H1 (cell line): Measurements from ENCODE around the gene BAIAP2. TPM values are rescaled to one million over a fixed set of nuclear protein-coding genes. Genes with fewer than 3 reads are reported as not detected.

ENCODE experiments used
- CTCF ChIA-PET: fragments of 300-600 bp; sonication (Branson Sonifier 250); formaldehyde crosslinking; loops from one replicate; lab custom pipeline; 2021; ENCODE audit not compliant: partially characterized antibody; lab: Charles Lee
- POLR2A ChIA-PET: fragments of 300-600 bp; sonication (Branson Sonifier 250); formaldehyde crosslinking; loops from one replicate; lab custom pipeline; 2021; ENCODE audit warnings: inconsistent platforms; ENCODE audit not compliant: partially characterized antibody; lab: Charles Lee
- DNase-seq, 2 experiments: peaks; one replicate each; pipeline versions ENCODE4 v3.0.0 to v3.0.0-alpha.2; 2010 to 2022; ENCODE audit warnings: low spot score in 2 of 2, low read depth in 1 of 2, mixed read lengths in 1 of 2
- FAIRE-seq: peaks from 2 replicates; lab custom pipeline; 2011; peaks lifted over from hg19 to GRCh38; lab: Jason Lieb, UNC
- H2AFZ ChIP-seq: 2 replicates; pipeline ENCODE4 v1.8.1; 2012; ENCODE audit warnings: low read length, inconsistent platforms
- H2AK5ac ChIP-seq: 2 replicates; pipeline ENCODE4 v1.6.1; 2013; ENCODE audit warnings: low read depth, low read length
- H2BK120ac ChIP-seq: replicated peaks from 2 replicates; pipeline ENCODE3; 2013; ENCODE audit warnings: low read depth, low read length, inconsistent platforms
- H2BK12ac ChIP-seq: 2 replicates; pipeline ENCODE4 v1.6.1; 2013; ENCODE audit warnings: low read depth, low read length
- H2BK15ac ChIP-seq: 2 replicates; pipeline ENCODE4 v1.6.1; 2013; ENCODE audit warnings: low read length
- H2BK20ac ChIP-seq: 2 replicates; pipeline ENCODE4 v1.6.1; 2013; ENCODE audit warnings: low read length
- H2BK5ac ChIP-seq: 2 replicates; pipeline ENCODE4 v1.6.1; 2013; ENCODE audit warnings: low read depth, low read length
- H3K14ac ChIP-seq: 2 replicates; pipeline ENCODE4 v1.6.1; 2013; ENCODE audit warnings: inconsistent platforms; ENCODE audit not compliant: insufficient read length
- H3K18ac ChIP-seq: 2 replicates; pipeline ENCODE4 v1.6.1; 2013; ENCODE audit warnings: low read length; ENCODE audit errors: extremely low read depth
- H3K23ac ChIP-seq: 2 replicates; pipeline ENCODE4 v1.6.1; 2013; ENCODE audit warnings: inconsistent platforms; ENCODE audit not compliant: insufficient read length
- H3K23me2 ChIP-seq: 2 replicates; pipeline ENCODE4 v1.6.1; 2013; ENCODE audit warnings: low read depth, low read length
- H3K27ac ChIP-seq: 2 replicates; pipeline ENCODE4 v1.6.1; 2011; ENCODE audit warnings: low read depth, low read length, inconsistent platforms
- H3K27me3 ChIP-seq, 4 experiments: replicated peaks in 1 of 4; 1 replicate in 1 of 4; 2 replicates in 3 of 4; pipeline versions ENCODE4 v1.6.1 to v1.8.1; 2011 to 2013; ENCODE audit warnings: low read length in 3 of 4, mild to moderate bottlenecking in 3 of 4, inconsistent platforms in 2 of 4, mixed read lengths in 2 of 4, moderate library complexity in 1 of 4; ENCODE audit not compliant: control insufficient read depth in 3 of 4, insufficient read depth in 3 of 4; ENCODE audit errors: extremely low read depth in 1 of 4
- H3K36me3 ChIP-seq, 4 experiments: 2 replicates each; pipeline versions ENCODE4 v1.6.1 to v1.8.1; 2011 to 2013; ENCODE audit warnings: mild to moderate bottlenecking in 4 of 4, low read length in 3 of 4, moderate library complexity in 2 of 4, control low read depth in 1 of 4, inconsistent platforms in 1 of 4; ENCODE audit not compliant: insufficient read depth in 4 of 4, control insufficient read depth in 2 of 4
- H3K4ac ChIP-seq: replicated peaks from 2 replicates; pipeline ENCODE3; 2013; ENCODE audit warnings: low read length, low read depth, mixed read lengths, inconsistent platforms; ENCODE audit not compliant: insufficient read length
- H3K4me1 ChIP-seq, 4 experiments: replicated peaks in 1 of 4; 1 replicate in 1 of 4; 2 replicates in 3 of 4; pipeline versions ENCODE4 v1.6.1 to v1.8.1; 2011 to 2013; ENCODE audit warnings: low read length in 3 of 4, inconsistent platforms in 2 of 4, mixed read lengths in 1 of 4; ENCODE audit not compliant: insufficient read depth in 4 of 4, control insufficient read depth in 3 of 4
- H3K4me2 ChIP-seq, 2 experiments: 2 replicates each; pipeline versions ENCODE4 v1.6.1 to v1.8.1; 2011 to 2013; ENCODE audit warnings: low read depth in 2 of 2, low read length in 2 of 2, control low read depth in 1 of 2, inconsistent platforms in 1 of 2, mild to moderate bottlenecking in 1 of 2; ENCODE audit not compliant: insufficient read depth in 1 of 2
- H3K4me3 ChIP-seq, 4 experiments: fragments of 200-600, 300-600 bp in 1 of 4; sonication (generic), shearing (Covaris generic), sonication (Bioruptor Twin) in 1 of 4; 2 replicates each; pipeline versions ENCODE4 v1.5.1 to v1.8.1; 2011 to 2016; ENCODE audit warnings: low read length in 4 of 4, low read depth in 3 of 4, control low read depth in 2 of 4, inconsistent platforms in 2 of 4, mild to moderate bottlenecking in 2 of 4, mixed read lengths in 1 of 4, moderate library complexity in 1 of 4; ENCODE audit not compliant: insufficient read depth in 2 of 4; ENCODE audit errors: extremely low read depth in 1 of 4
- H3K56ac ChIP-seq: replicated peaks from 2 replicates; pipeline ENCODE3; 2013; ENCODE audit warnings: low read depth, mild to moderate bottlenecking, mixed read lengths, low read length, inconsistent platforms; ENCODE audit not compliant: insufficient read length
- H3K79me1 ChIP-seq: 2 replicates; pipeline ENCODE4 v1.6.1; 2013; ENCODE audit warnings: low read depth, low read length, control low read depth
- H3K79me2 ChIP-seq, 2 experiments: 2 replicates each; pipeline versions ENCODE4 v1.6.1 to v1.8.1; 2012 to 2013; ENCODE audit warnings: low read length in 2 of 2, mild to moderate bottlenecking in 2 of 2, inconsistent platforms in 1 of 2; ENCODE audit not compliant: insufficient read depth in 2 of 2, control insufficient read depth in 1 of 2
- H3K9ac ChIP-seq, 4 experiments: replicated peaks in 1 of 4; 1 replicate in 1 of 4; 2 replicates in 3 of 4; pipeline versions ENCODE4 v1.6.1 to v1.8.1; 2011 to 2013; ENCODE audit warnings: low read depth in 3 of 4, low read length in 3 of 4, control low read depth in 2 of 4, mild to moderate bottlenecking in 2 of 4, moderate library complexity in 2 of 4, inconsistent platforms in 1 of 4; ENCODE audit errors: extremely low read depth in 1 of 4
- H3K9me3 ChIP-seq, 2 experiments: 2 replicates each; pipeline versions ENCODE4 v1.6.1 to v1.8.1; 2012 to 2013; ENCODE audit warnings: mild to moderate bottlenecking in 2 of 2, moderate library complexity in 2 of 2, control low read depth in 1 of 2, inconsistent platforms in 1 of 2, low read depth in 1 of 2, low read length in 1 of 2, mixed read lengths in 1 of 2; ENCODE audit not compliant: insufficient read depth in 2 of 2
- H4K20me1 ChIP-seq, 2 experiments: replicated peaks in 1 of 2; 2 replicates each; pipeline versions ENCODE3 to v1.8.1; 2011 to 2013; ENCODE audit warnings: inconsistent platforms in 2 of 2, low read length in 2 of 2, mild to moderate bottlenecking in 1 of 2; ENCODE audit not compliant: insufficient read depth in 2 of 2, control insufficient read depth in 1 of 2
- H4K5ac ChIP-seq: 2 replicates; pipeline ENCODE4 v1.6.1; 2013; ENCODE audit warnings: low read length, low read depth, mixed read lengths, inconsistent platforms; ENCODE audit not compliant: insufficient read length
- H4K8ac ChIP-seq: 2 replicates; pipeline ENCODE4 v1.8.0; 2013; ENCODE audit warnings: mild to moderate bottlenecking, moderate library complexity, low read length, inconsistent platforms; ENCODE audit not compliant: insufficient read depth; ENCODE audit errors: extremely low read depth
- H4K91ac ChIP-seq: replicated peaks from 2 replicates; pipeline ENCODE3; 2013; ENCODE audit warnings: low read length, mixed read lengths, inconsistent platforms; ENCODE audit not compliant: insufficient read length
- CBX5 ChIP-seq: fragments of 300-800, 300-1000 bp; sonication (generic); IDR thresholded peaks from 2 replicates; pipeline ENCODE4 v1.7.1; 2016; ENCODE audit warnings: antibody characterized with exemption, low read length, low read depth
- CBX8 ChIP-seq: fragments of 300-800, 300-1000 bp; sonication (generic); IDR thresholded peaks from 2 replicates; pipeline ENCODE4 v1.7.1; 2016; ENCODE audit warnings: low read depth, low read length, borderline replicate concordance
- CTBP2 ChIP-seq: IDR thresholded peaks from 2 replicates; pipeline ENCODE4 v1.7.0; 2011; ENCODE audit warnings: borderline replicate concordance, mild to moderate bottlenecking, moderate library complexity, mixed read lengths, low read length; ENCODE audit not compliant: insufficient read depth, insufficient read length
- EGR1 ChIP-seq: IDR thresholded peaks from 2 replicates; pipeline ENCODE4 v1.6.1; 2011; ENCODE audit warnings: low read depth, low read length, borderline replicate concordance
- EZH2 ChIP-seq: fragments of 200-600 bp; sonication (generic); IDR thresholded peaks from 2 replicates; pipeline ENCODE4 v1.7.1; 2012; ENCODE audit warnings: low read depth, mild to moderate bottlenecking, moderate library complexity, low read length, inconsistent platforms; ENCODE audit not compliant: severe bottlenecking
- MAFK ChIP-seq: IDR thresholded peaks from 2 replicates; pipeline ENCODE4 v1.6.1; 2012; ENCODE audit warnings: low read depth, mild to moderate bottlenecking, improper control_type of control experiment, low read length
- SP1 ChIP-seq: IDR thresholded peaks from 2 replicates; pipeline ENCODE4 v1.6.1; 2011; ENCODE audit warnings: low read depth, low read length
- TAF7 ChIP-seq: optimal IDR thresholded peaks from 2 replicates; pipeline ENCODE3; 2011; ENCODE audit warnings: low read depth, mild to moderate bottlenecking, inconsistent platforms, low read length, moderate library complexity, borderline replicate concordance
- WGBS, 2 experiments: shearing (Covaris generic) in 1 of 2; methylation state at CpG; one replicate each; pipeline versions ENCODE4 v1.1.6 to v1.1.7; 2013 to 2015; ENCODE audit warnings: low lambda C conversion rate in 2 of 2, mixed read lengths in 2 of 2, inconsistent platforms in 1 of 2, low coverage in 1 of 2, missing lambda C conversion rate in 1 of 2; ENCODE audit not compliant: insufficient replicate concordance in 2 of 2, insufficient coverage in 1 of 2, insufficient read length in 1 of 2; ENCODE audit errors: extremely low coverage in 1 of 2, missing lambda C conversion rate in 1 of 2; 5-methylcytosine and 5-hydroxymethylcytosine counted together
- polyA plus RNA-seq, 7 experiments: library from polyadenylated mRNA; depleted of rRNA in 3 of 7; stranded (reverse) in 5 of 7; unstranded in 2 of 7; fragments of >200 nt in 5 of 7; fragments of 200-250 nt in 2 of 7; gene quantifications; 1 replicate in 5 of 7; 2 replicates in 1 of 7; 4 replicates in 1 of 7; pipeline versions ENCODE4 v1.2.1 to v1.2.3, GENCODE V29; 2011 to 2013; ENCODE audit warnings: missing spikeins in 2 of 7, mixed read lengths in 2 of 7
- total RNA-seq: library from RNA; stranded (reverse); fragmentation: NEBNext Ultra II Directional; extraction: Animal tissue kit (Norgen Biotek cat#: 25700); gene quantifications from 2 replicates; pipeline ENCODE4 v1.2.1, GENCODE V29; 2021
- TF ChIP-seq, protein P1 (sequence below): IDR thresholded peaks from 2 replicates; pipeline ENCODE4 v1.6.1; 2011; ENCODE audit warnings: low read length, improper control_type of control experiment
- TF ChIP-seq, protein P2 (sequence below): IDR thresholded peaks from 2 replicates; pipeline ENCODE4 v1.6.1; 2012; ENCODE audit warnings: inconsistent platforms

BAIAP2 gene
- total and polyA plus RNA-seq, 2 of the 8 experiments (the other 6 are each of a cell fraction or from before 2014, with no cell fraction given): 10.0 to 22.8 TPM

DNA sequence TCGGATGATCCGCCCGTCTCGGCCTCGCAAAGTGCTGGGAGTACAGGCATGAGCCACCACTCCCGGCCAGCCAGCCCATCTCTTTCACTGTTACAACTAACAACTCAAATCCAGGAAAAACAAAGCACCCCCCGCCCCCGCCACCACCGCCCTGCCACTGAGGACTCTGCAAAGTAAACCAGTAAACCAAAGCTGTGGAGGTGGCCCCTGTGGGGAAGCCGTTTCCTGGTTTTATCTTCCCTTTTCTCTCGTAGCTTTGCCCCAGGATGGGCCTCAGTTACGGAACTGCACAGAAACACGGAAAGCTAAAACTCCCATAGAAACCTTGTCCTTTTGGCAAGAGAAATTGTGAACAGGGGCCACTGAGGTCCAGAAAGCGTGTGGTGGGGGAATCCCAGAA, 25.8 kb upstream of the BAIAP2 start:
- no peak overlapping the region for H2BK12ac ChIP-seq
- no peak overlapping the region for H3K4me2 ChIP-seq
- no peak overlapping the region for H3K14ac ChIP-seq
- no peak overlapping the region for H3K4me3 ChIP-seq
- no peak overlapping the region for H2AFZ ChIP-seq
- peaks cover 0 to 4% (median 0%) of the 10 kb centered on the region in 4 experiments; a peak in 1 of 7 replicates for H3K4me1 ChIP-seq
- no peak overlapping the region for H4K5ac ChIP-seq
- no peak for DNase-seq
- H2BK15ac ChIP-seq: no peak overlapping the region
- peak overlapping the region; percentile 71; the same call in 1 of the 2 replicates for H4K8ac ChIP-seq
- no peak overlapping the region for H2BK120ac ChIP-seq
- H2BK20ac ChIP-seq: no peak overlapping the region
- no peak overlapping the region for H4K91ac ChIP-seq
- H4K20me1 ChIP-seq: peaks cover 0 to 2% of the 10 kb centered on the region in 2 experiments
- H3K9ac ChIP-seq: no peak overlapping the region
- WGBS, 2 experiments: 92% methylated on average over 13 of the region's 14 CpGs; no CpG with 5 or more reads in 1 of the 2 experiments
- H3K23ac ChIP-seq: no peak overlapping the region
- H3K27me3 ChIP-seq: peaks cover 7 to 12% (median 9%) of the 10 kb centered on the region in 4 experiments; a peak in 6 of 7 replicates
- peaks cover 9 to 12% of the 10 kb centered on the region in 2 experiments for H3K9me3 ChIP-seq
- H2AK5ac ChIP-seq: no peak overlapping the region
- no peak overlapping the region for H2BK5ac ChIP-seq
- CTCF ChIA-PET: interaction anchor here (1.0 to 4.6 kb wide), 3 partner anchors 10 to 15 kb away, joined by 3 to 29 read pairs (median 3); no protein-coding TSS in a partner anchor
- H3K23me2 ChIP-seq: peaks cover 2% of the 10 kb centered on the region; the same call in 1 of the 2 replicates
- H3K4ac ChIP-seq: no peak overlapping the region
- H3K79me1 ChIP-seq: no peaks in the 10 kb centered on the region
- no peak for FAIRE-seq
- no peak overlapping the region for H3K56ac ChIP-seq
- no peak overlapping the region for H3K27ac ChIP-seq
- TF ChIP-seq, protein P1, sequence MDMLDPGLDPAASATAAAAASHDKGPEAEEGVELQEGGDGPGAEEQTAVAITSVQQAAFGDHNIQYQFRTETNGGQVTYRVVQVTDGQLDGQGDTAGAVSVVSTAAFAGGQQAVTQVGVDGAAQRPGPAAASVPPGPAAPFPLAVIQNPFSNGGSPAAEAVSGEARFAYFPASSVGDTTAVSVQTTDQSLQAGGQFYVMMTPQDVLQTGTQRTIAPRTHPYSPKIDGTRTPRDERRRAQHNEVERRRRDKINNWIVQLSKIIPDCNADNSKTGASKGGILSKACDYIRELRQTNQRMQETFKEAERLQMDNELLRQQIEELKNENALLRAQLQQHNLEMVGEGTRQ: no peak
- TF ChIP-seq SP1: no peak
- TF ChIP-seq, protein P2, sequence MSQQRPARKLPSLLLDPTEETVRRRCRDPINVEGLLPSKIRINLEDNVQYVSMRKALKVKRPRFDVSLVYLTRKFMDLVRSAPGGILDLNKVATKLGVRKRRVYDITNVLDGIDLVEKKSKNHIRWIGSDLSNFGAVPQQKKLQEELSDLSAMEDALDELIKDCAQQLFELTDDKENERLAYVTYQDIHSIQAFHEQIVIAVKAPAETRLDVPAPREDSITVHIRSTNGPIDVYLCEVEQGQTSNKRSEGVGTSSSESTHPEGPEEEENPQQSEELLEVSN: no peak
- no peak for TF ChIP-seq TAF7
- no peak for TF ChIP-seq CTBP2
- TF ChIP-seq CBX5: no peak
- TF ChIP-seq EGR1: no peak
- no peak for TF ChIP-seq EZH2
- TF ChIP-seq MAFK: no peak
- no peak for TF ChIP-seq CBX8
- TF ChIP-seq, all 59 proteins: peak for 0
- POLR2A ChIA-PET: interaction anchor here (1.1 to 2.1 kb wide), 2 partner anchors 10 to 26 kb away, joined by 4 to 6 read pairs; partner anchors contain the start of gene BAIAP2
- Histone ChIP-seq H3K36me3 (no peaks in the 10 kb centered on the region), H3K18ac (no peak overlapping the region), H3K79me2 (no peaks in the 10 kb centered on the region)
